Stimulated activated CD4-positive, alpha-beta T cell treated with anti-CD3 and anti-CD28 coated beads, TNF-alpha, amount 100 ng/mL, for 48 hours (primary cell): ENCODE measurements around the gene XRRA1.
"Not testable (repeated sequence)": the region's sequence is repeated elsewhere in the genome, so short reads cannot be mapped to it uniquely, and the experiment has no call there.

Experiments used
- DNase-seq, 3 donors: peaks; one replicate each; pipeline ENCODE4 v3.0.0-alpha.2; 2020; ENCODE audit warnings: low read depth in 3 of 3

XRRA1 gene

GRCh38 chr11:74826901-74827300 lies 122.0 kb downstream of the XRRA1 start:
- no peak for DNase-seq

- not testable (repeated sequence) for DNase-seq
These were observed 123.3 kb downstream of the XRRA1 start for GRCh38 chr11:74825596-74825995.

GRCh38 chr11:74824285-74824982 lies 124.5 kb downstream of the XRRA1 start:
- no peak for DNase-seq

- DNase-seq: no peak
These were observed 126.7 kb downstream of the XRRA1 start for GRCh38 chr11:74822170-74822569.

GRCh38 chr11:74820763-74821162 lies 128.1 kb downstream of the XRRA1 start:
- no peak for DNase-seq

- DNase-seq: no peak
These were observed 129.5 kb downstream of the XRRA1 start for GRCh38 chr11:74819400-74819799.

- DNase-seq: no peak
These were observed 130.5 kb downstream of the XRRA1 start for GRCh38 chr11:74818283-74818946.

GRCh38 chr11:74816664-74817063 lies 132.2 kb downstream of the XRRA1 start:
- no peak for DNase-seq

GRCh38 chr11:74815966-74816365 lies 132.9 kb downstream of the XRRA1 start:
- DNase-seq: no peak

GRCh38 chr11:74809801-74810200 lies 139.1 kb downstream of the XRRA1 start:
- DNase-seq: no peak

GRCh38 chr11:74806267-74806666 lies 142.6 kb downstream of the XRRA1 start:
- DNase-seq: no peak

- DNase-seq: no peak
These were observed 157.4 kb downstream of the XRRA1 start for GRCh38 chr11:74791333-74792100.
